SH-SY5Y (cell line): Measurements from ENCODE around the gene HRNR.

Source experiments
- GATA2 ChIP-seq: IDR thresholded peaks from 2 replicates; pipeline ENCODE4 v1.6.1; 2011; ENCODE audit warnings: mild to moderate bottlenecking, low read depth, low read length
- GATA3 ChIP-seq: IDR thresholded peaks from 2 replicates; pipeline ENCODE4 v1.6.1; 2011; ENCODE audit warnings: low read depth, mild to moderate bottlenecking, low read length, moderate library complexity

DNA sequence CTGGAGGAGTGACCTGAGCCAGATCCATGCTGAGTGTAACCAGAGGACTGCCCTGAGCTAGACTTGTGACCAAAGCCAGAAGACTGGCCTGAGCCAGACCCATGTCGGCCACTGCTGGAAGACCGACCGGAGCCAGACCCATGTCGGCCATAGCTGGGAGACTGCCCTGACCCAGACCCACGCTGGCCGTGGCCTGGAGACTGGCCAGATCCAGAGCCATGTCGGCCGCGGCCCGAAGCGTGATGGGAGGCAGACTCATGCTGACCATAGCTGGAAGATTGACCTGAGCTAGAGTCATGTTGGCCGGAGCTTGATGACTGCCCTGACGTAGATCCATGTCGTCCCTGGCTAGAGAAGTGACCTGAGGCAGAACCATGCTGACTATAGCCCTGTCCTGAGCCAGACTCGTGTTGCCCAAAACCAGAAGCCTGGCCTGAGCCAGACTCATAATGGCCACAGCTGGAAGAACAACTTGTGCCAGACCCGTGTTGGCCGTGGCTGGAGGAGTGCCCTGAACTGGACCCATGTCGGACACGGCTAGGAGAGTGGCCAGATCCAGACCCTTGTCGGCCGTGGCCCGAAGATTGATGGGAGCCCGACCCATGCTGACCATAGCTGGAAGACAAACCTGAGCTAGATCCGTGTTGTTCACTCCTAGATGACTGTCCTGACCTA, 5.1 kb downstream of the HRNR start:
- TF ChIP-seq GATA2, result no peak
- TF ChIP-seq GATA3, result no peak
